ENCODE data around the gene CBX5. TPM values are rescaled to one million over a fixed set of nuclear protein-coding genes. Genes with fewer than 3 reads are reported as not detected.

The CBX5 gene
- total and polyA plus RNA-seq, 10 of the 15 experiments (the other 5 are each of a cell fraction or from before 2014, with no cell fraction given): 46.7 to 138 (median 74.6) TPM

DNA sequence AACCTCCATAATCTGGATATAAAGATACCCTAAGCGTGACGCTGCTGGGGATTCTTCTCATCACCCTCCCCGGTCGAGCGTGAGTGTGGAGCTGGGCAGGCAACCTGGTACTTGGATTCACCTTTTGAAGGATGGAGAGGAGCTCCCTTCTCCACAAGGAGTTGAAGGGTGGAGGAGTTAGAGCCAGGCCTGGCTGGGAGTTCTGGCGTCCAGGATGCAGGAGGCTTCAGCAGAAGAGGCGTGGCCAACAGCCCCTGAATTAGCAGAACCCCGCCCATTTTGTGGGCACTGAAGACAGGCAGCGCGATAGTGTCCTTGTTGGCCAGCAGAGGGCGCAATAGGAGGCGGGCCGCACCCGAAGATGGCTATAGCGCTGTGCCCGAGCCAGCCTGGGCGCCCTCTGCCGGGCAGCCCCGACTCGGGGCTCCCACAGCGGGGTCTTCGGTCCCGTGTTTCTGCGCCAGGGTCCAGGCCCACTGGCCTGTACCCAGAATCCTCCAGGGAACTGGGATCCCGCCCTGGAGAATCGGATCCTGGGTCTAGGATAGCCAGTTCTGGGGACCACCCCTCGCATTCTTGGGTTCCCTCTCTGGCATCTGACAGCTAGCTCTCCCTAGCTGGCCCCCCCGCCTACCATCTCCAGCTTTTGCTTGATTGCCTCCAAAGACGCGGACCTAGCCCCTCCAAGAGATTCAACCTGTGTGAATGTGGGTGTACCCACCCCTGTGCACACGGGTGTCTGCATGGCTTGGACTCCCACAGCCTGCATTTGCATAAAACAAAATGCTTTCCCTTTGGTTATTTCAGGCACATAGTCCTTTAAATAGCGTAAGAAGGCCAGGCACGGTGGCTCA, 65.1 kb downstream of the CBX5 start (continued):
- TF ChIP-seq EGR1 (IDR thresholded peaks at IDR 0.05; ENCODE audit: borderline replicate concordance in 1 of 2, low read depth in 2 of 2, low read length in 2 of 2): no peak
- TF ChIP-seq EED (IDR thresholded peaks at IDR 0.05; ENCODE audit: low read depth): 0 out of 2 replicates have a peak, but pooled peaks have one; percentile 14
- TF ChIP-seq IKZF1 (conservative IDR thresholded peaks at IDR 0.05): peak; percentile 67; the same call in 1 of the 2 replicates
- no peak for TF ChIP-seq SMAD5 (IDR thresholded peaks at IDR 0.05; ENCODE audit: low read depth)
- TF ChIP-seq RAD51 (IDR thresholded peaks at IDR 0.05): no peak
- TF ChIP-seq IRF4 (IDR thresholded peaks at IDR 0.05; ENCODE audit: low read depth, low read length): 0 out of 2 replicates have a peak, but pooled peaks have one; percentile 9
- TF ChIP-seq NBN (IDR thresholded peaks at IDR 0.05): peak; percentile 80
- no peak; the same call in 1 of the 2 replicates for TF ChIP-seq RUNX3 (IDR thresholded peaks at IDR 0.05; ENCODE audit: low read length)
- no peak for TF ChIP-seq IRF5 (IDR thresholded peaks at IDR 0.05; ENCODE audit: borderline replicate concordance)
- peak; percentile 87 for TF ChIP-seq GATAD2B (conservative IDR thresholded peaks at IDR 0.05; ENCODE audit: low read depth)
- TF ChIP-seq RCOR1 (conservative IDR thresholded peaks at IDR 0.05; ENCODE audit: low read depth, low read length): peak; percentile 78; the same call in 1 of the 2 replicates
- no peak for TF ChIP-seq ELK1 (IDR thresholded peaks at IDR 0.05; ENCODE audit: low read depth, low read length)
- no peak for TF ChIP-seq BCL11A (IDR thresholded peaks at IDR 0.05; ENCODE audit: low read depth, low read length)
- peak; percentile 40; the same call in 1 of the 2 replicates for TF ChIP-seq ATF3 (IDR thresholded peaks at IDR 0.05; ENCODE audit: borderline replicate concordance, extremely low read depth, low read depth, low read length)
- peak; percentile 26; the same call in 1 of the 2 replicates for TF ChIP-seq MAX (IDR thresholded peaks at IDR 0.05; ENCODE audit: low read depth, low read length)
- TF ChIP-seq KLF5 (IDR thresholded peaks at IDR 0.05; ENCODE audit: partially characterized antibody): no peak

All from GM12878 (cell line).